Karpas-422 (cell line): ENCODE data around the gene CIAO2B. TPM values are rescaled to one million over a fixed set of nuclear protein-coding genes. Genes with fewer than 3 reads are reported as not detected.

ENCODE experiments used
- DNase-seq: peaks from one replicate; pipeline ENCODE4 v3.0.0-alpha.2; 2015
- H2AFZ ChIP-seq: fragments of 200-600 bp; sonication (generic); 2 replicates; pipeline ENCODE4 v1.6.1; 2014; ENCODE audit warnings: antibody characterized with exemption, low read length, mixed read lengths
- H3K27ac ChIP-seq: fragments of 200-600 bp; sonication (generic); 2 replicates; pipeline ENCODE4 v1.5.1; 2014; ENCODE audit warnings: mild to moderate bottlenecking, low read length, moderate library complexity
- H3K27me3 ChIP-seq: fragments of 200-600 bp; sonication (generic); 2 replicates; pipeline ENCODE4 v1.6.1; 2014; ENCODE audit warnings: low read length, mixed read lengths
- H3K36me3 ChIP-seq: fragments of 200-600 bp; sonication (generic); 2 replicates; pipeline ENCODE4 v1.6.1; 2014; ENCODE audit warnings: low read length, mixed read lengths; ENCODE audit not compliant: insufficient read depth
- H3K4me1 ChIP-seq: fragments of 200-600 bp; sonication (generic); 2 replicates; pipeline ENCODE4 v1.6.1; 2014; ENCODE audit warnings: mild to moderate bottlenecking, low read length, mixed read lengths
- H3K4me2 ChIP-seq: fragments of 200-600 bp; sonication (generic); 2 replicates; pipeline ENCODE4 v1.6.1; 2014; ENCODE audit warnings: low read length, low read depth, mild to moderate bottlenecking; ENCODE audit not compliant: poor library complexity, severe bottlenecking
- H3K4me3 ChIP-seq: fragments of 200-600 bp; sonication (generic); 2 replicates; pipeline ENCODE4 v1.5.1; 2014; ENCODE audit warnings: mild to moderate bottlenecking, antibody characterized with exemption, low read length, mixed read lengths
- H3K79me2 ChIP-seq: fragments of 200-600 bp; sonication (generic); 2 replicates; pipeline ENCODE4 v1.6.1; 2014; ENCODE audit warnings: mild to moderate bottlenecking, low read length, mixed read lengths
- H3K9ac ChIP-seq: fragments of 200-600 bp; sonication (generic); 2 replicates; pipeline ENCODE4 v1.6.0; 2014; ENCODE audit warnings: low read length
- H3K9me2 ChIP-seq: fragments of 200-600 bp; sonication (generic), shearing (Covaris generic); replicated peaks from 2 replicates; pipeline ENCODE4 v1.6.0; 2014; ENCODE audit warnings: mild to moderate bottlenecking, low read length, moderate library complexity; ENCODE audit not compliant: insufficient read depth
- H3K9me3 ChIP-seq: fragments of 300-700, 200-600 bp; sonication (generic); 2 replicates; pipeline ENCODE4 v1.6.1; 2014; ENCODE audit warnings: low read length, mixed read lengths
- H4K20me1 ChIP-seq: fragments of 200-600 bp; sonication (generic); 2 replicates; pipeline ENCODE4 v1.6.1; 2014; ENCODE audit warnings: mild to moderate bottlenecking, antibody characterized with exemption, low read length, low read depth; ENCODE audit not compliant: insufficient read depth
- total RNA-seq: library from RNA; depleted of rRNA; stranded (reverse); fragments of >200 nt; shearing (Covaris generic); gene quantifications from 2 replicates; pipeline ENCODE4 v1.2.3, GENCODE V29; 2014; ENCODE audit warnings: low replicate concordance

Gene CIAO2B
- total RNA-seq, 1 experiment from 2014 or later, result 121 TPM

DNA sequence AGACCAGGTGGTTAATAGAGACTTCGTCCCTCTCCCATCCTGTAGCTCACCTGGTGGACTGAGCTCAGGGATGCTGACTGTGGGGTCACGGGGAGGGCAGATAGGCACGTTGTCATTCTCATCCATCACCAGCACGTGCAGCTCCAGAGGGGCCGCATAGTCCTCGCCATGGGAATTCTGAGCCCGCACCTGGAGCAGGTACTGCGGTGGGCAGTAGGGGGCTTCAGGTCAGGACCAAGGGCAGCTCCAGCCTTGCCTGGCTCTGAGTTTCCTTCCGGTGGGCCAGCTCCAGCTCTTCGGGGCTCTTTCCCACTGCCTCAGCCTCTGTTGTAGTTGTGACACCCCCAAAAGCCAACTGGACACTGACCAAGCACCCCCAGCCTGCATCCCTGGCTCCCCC, 21.1 kb downstream of the CIAO2B start:
- H3K4me2 ChIP-seq, result no peak overlapping the region
- no peak for DNase-seq
- no peaks in the 10 kb centered on the region for H3K9me3 ChIP-seq
- no peaks in the 10 kb centered on the region for H3K9me2 ChIP-seq
- H3K4me1 ChIP-seq, result no peaks in the 10 kb centered on the region
- H3K79me2 ChIP-seq, result no peaks in the 10 kb centered on the region
- H3K36me3 ChIP-seq, result no peaks in the 10 kb centered on the region
- H3K27ac ChIP-seq, result no peak overlapping the region
- no peaks in the 10 kb centered on the region for H3K27me3 ChIP-seq
- no peaks in the 10 kb centered on the region for H4K20me1 ChIP-seq
- H2AFZ ChIP-seq, result no peak overlapping the region
- no peak overlapping the region for H3K4me3 ChIP-seq
- H3K9ac ChIP-seq, result no peak overlapping the region

DNA sequence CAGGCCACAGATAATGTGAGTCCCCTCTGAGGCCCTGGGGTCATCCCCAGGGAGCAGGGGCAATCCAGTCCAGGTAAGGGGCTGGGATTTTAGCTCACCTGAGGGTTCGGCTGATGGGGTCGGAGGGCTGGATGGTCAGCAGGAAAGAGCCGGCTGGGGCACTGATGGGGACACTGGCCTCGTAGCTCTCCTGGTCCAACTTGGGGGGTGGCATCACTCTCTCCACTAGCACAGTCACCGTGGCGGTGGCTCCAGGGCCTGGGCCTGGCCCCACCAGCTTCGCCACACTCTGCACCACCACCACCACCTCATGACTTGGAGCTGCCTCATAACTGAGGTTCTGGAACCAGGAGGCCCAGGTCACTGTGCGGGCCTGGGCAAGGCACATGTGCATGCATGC, 22.4 kb downstream of the CIAO2B start:
- no peaks in the 10 kb centered on the region for H3K9me2 ChIP-seq
- H3K27me3 ChIP-seq, result no peaks in the 10 kb centered on the region
- H3K36me3 ChIP-seq, result no peaks in the 10 kb centered on the region
- no peaks in the 10 kb centered on the region for H3K4me1 ChIP-seq
- no peak overlapping the region for H3K9ac ChIP-seq
- DNase-seq, result no peak
- no peak overlapping the region for H3K4me3 ChIP-seq
- H4K20me1 ChIP-seq, result no peaks in the 10 kb centered on the region
- H3K79me2 ChIP-seq, result no peaks in the 10 kb centered on the region
- H3K9me3 ChIP-seq, result no peaks in the 10 kb centered on the region
- no peak overlapping the region for H2AFZ ChIP-seq
- no peak overlapping the region for H3K27ac ChIP-seq
- H3K4me2 ChIP-seq, result no peak overlapping the region

DNA sequence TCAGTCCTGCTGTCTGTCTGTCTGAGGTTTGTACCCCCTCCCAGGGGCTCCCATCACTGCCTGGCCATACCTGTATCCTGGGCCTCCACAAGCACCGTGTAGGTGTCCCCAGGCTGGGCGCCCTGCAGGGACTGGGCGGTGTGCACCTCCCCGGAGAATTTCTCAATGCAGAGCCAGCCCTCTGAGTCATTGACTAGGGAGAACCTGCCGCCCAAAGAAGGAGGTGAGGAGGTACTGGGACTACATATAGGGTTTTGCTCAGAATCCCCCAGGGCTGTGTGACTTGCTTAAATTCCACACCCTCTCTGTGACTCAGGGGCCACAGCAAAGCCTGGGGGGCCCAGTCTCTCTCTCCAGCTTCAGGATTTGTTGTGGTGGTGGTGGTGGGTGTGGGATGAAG, 23.1 kb downstream of the CIAO2B start:
- H4K20me1 ChIP-seq, result no peaks in the 10 kb centered on the region
- no peaks in the 10 kb centered on the region for H3K27me3 ChIP-seq
- no peak overlapping the region for H2AFZ ChIP-seq
- DNase-seq, result no peak
- H3K27ac ChIP-seq, result no peak overlapping the region
- no peaks in the 10 kb centered on the region for H3K9me2 ChIP-seq
- no peak overlapping the region for H3K4me3 ChIP-seq
- no peaks in the 10 kb centered on the region for H3K4me1 ChIP-seq
- H3K4me2 ChIP-seq, result no peak overlapping the region
- H3K9ac ChIP-seq, result no peak overlapping the region
- no peaks in the 10 kb centered on the region for H3K36me3 ChIP-seq
- no peaks in the 10 kb centered on the region for H3K79me2 ChIP-seq
- no peaks in the 10 kb centered on the region for H3K9me3 ChIP-seq

DNA sequence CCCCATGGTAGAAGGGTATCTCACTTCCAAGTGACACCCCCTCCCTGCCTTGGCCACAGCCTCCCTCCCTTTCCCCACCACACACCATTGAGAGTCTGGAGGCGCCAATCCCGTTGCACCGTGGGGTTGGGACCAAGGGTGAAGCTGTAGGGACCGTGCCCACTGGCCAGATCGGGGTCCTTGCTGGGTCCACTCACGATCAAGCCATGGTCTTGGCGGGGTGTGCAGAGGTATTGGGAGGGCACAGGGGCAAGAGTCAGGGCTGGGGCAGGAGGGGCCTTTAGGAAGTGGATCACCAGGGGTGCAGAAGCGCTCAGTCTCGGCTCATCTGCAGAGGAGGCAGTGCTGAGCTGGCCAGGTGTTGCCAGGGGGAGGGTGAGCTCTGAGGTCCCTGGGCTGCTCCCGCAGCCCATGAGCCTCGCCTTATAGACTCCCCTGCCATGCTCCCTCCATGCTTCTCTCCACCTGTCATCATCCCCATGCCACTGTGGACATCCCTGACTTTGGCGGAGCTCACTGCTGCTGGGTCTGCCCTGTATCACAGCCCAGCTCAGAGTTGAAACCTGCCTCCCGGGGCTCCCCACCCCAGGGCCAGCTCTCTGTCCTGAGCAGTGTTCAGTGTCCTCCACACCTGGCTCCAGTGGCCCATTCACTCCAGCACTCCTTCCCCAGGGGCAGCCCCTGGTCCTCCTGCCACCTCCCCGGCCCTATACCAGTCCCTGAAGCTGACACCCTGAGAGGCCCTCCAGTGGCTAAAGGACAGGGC, 23.8 kb downstream of the CIAO2B start:
- Histone ChIP-seq H3K9me2 (no peaks in the 10 kb centered on the region), H3K36me3 (no peaks in the 10 kb centered on the region), H3K27ac (no peak overlapping the region), H3K9ac (no peak overlapping the region), H3K4me2 (no peak overlapping the region), H3K4me1 (peaks cover 6% of the 10 kb centered on the region; the same call in 1 of the 2 replicates), H3K4me3 (no peak overlapping the region), H3K79me2 (no peaks in the 10 kb centered on the region), H3K9me3 (no peaks in the 10 kb centered on the region), H4K20me1 (no peaks in the 10 kb centered on the region), H2AFZ (no peak overlapping the region), H3K27me3 (no peaks in the 10 kb centered on the region)
- DNase-seq, result no peak

DNA sequence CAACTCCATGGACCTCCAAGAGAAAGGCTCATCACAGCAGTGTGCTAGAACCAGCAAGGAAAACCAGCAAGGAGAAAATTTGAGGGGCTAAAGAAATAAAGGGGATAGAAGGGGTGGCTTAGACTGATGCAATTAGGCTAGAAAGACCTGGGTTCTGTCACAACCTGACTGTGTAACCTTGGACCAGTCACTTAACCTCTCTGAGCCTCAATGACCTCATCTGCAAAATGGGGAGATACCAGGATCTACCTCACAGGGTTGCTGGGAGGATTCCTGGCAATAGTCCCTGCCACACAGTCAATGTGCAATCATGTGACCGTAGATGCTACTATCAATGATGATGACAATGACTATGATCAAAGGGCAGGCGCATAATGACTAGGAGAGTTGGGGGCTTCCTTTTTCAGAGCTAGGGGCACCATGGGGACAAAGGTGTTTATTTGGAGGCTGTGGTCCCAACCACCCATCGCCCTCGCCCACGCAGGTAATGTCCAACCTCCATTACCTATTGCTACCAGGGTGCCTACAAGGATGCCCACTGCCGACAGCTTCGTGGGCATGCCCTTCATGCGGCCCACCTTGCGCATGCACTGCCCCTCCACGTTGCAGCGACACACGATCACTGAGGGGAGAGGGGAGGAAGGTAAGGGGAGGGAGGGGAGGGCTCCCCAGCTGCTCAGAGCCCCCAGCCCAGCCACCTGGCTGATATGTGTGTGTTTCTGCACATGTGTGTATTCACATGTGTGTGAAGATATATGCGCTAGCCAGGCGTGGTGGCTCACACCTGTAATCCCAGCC, 25.2 kb downstream of the CIAO2B start:
- H4K20me1 ChIP-seq, result no peaks in the 10 kb centered on the region
- no peak for DNase-seq

DNA sequence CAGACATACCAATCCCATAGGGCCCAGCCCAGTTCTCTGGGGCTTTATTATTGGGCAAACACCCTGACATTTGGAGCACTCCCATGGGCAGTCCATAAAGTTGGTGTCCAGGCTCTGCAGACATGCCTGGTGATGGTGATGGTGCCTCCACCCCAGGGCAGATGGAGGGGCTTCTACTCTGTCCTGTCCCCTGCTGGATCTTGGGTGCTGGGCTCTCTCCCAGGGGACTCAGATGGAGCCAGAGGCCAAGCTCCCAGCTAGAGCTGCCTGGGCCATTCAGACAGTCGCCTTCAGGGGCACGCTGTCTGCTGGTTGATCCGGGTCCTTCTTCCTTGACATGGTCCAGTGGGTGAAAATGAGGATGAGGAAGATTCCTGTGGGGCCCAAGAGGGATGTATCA, 26.1 kb downstream of the CIAO2B start:
- no peak overlapping the region for H3K4me3 ChIP-seq
- H3K4me1 ChIP-seq, result peaks cover 8% of the 10 kb centered on the region
- H4K20me1 ChIP-seq, result no peaks in the 10 kb centered on the region
- no peaks in the 10 kb centered on the region for H3K9me3 ChIP-seq
- no peak for DNase-seq
- no peak overlapping the region for H2AFZ ChIP-seq
- H3K27ac ChIP-seq, result no peak overlapping the region
- H3K27me3 ChIP-seq, result no peaks in the 10 kb centered on the region
- no peaks in the 10 kb centered on the region for H3K9me2 ChIP-seq
- no peaks in the 10 kb centered on the region for H3K36me3 ChIP-seq
- H3K4me2 ChIP-seq, result no peak overlapping the region
- H3K79me2 ChIP-seq, result no peaks in the 10 kb centered on the region
- H3K9ac ChIP-seq, result no peak overlapping the region

More for the DNA sequence above, 25.2 kb downstream of the CIAO2B start:
- Histone ChIP-seq H3K9me3 (no peaks in the 10 kb centered on the region), H3K4me3 (no peak overlapping the region), H3K9me2 (no peaks in the 10 kb centered on the region), H3K27ac (no peak overlapping the region), H3K4me2 (no peak overlapping the region), H3K4me1 (peaks cover 6% of the 10 kb centered on the region; the same call in 1 of the 2 replicates), H2AFZ (no peak overlapping the region), H3K27me3 (no peaks in the 10 kb centered on the region), H3K9ac (no peak overlapping the region), H3K36me3 (no peaks in the 10 kb centered on the region), H3K79me2 (no peaks in the 10 kb centered on the region)

DNA sequence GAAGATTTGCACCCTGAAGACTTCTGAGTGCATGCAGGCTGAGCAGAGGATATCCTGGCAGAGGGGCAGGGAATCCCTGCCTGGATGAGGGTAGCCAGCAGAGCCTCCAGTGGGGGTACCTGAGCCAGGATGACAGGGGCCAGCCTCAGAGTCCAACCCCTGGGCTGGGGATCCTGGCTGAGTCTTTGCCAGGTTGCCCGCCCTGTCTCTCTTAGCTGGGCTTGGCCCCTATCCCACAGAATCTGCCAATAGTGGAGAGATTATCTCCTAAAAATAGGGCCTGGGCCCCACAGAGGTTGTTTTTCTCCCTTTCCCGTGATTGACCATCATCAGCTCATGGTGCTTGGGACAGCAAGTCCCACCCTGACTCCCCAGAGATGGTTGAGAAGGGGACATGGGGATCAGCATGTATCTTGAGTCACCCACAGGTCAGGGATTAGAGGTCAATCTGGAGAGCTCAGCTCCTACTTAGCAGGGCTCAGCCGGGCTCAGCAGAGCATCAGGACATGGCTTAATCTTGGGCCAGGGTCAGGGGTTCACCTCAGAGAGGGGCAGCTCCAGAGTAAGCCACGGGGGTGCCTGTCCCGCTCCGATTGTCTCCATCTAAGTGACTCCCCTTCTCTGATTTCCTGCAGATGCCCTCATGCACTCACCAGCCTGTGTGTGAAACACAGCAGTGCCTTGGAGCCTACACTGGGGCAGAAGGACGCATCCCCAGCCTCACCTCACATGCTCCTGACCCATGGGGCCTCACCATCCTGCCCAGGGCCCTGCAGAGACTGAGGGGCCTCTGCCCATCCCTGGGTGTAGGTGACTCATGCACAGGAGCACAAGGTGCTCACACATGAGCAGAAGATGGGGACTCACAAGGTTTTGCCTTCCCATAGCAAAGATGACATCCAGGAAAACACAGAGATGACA, 27.0 kb downstream of the CIAO2B start:
- Histone ChIP-seq H2AFZ (no peak overlapping the region), H3K9ac (no peak overlapping the region), H3K4me1 (peaks cover 11% of the 10 kb centered on the region), H3K9me3 (no peaks in the 10 kb centered on the region), H4K20me1 (no peaks in the 10 kb centered on the region), H3K79me2 (no peaks in the 10 kb centered on the region), H3K36me3 (no peaks in the 10 kb centered on the region), H3K4me3 (no peak overlapping the region), H3K9me2 (no peaks in the 10 kb centered on the region), H3K27me3 (no peaks in the 10 kb centered on the region), H3K4me2 (no peak overlapping the region), H3K27ac (no peak overlapping the region)
- DNase-seq, result no peak
